Kidney (tissue), 2 donors: ENCODE measurements around the gene OAS3. TPM values are rescaled to one million over a fixed set of nuclear protein-coding genes. Genes with fewer than 3 reads are reported as not detected.

ENCODE experiments used
- polyA plus RNA-seq: library from polyadenylated mRNA; stranded (reverse); fragments of 350-450 nt; fragmentation: Illumina TruSeq; extraction: RNeasy Lipid Tissue Mini Kit (QIAGEN cat#74804); gene quantifications from one replicate; pipeline ENCODE4 v1.2.3, GENCODE V29; 2014; ENCODE audit warnings: low read depth, low replicate concordance; ENCODE audit not compliant: insufficient read depth
- total RNA-seq: library from RNA; stranded (reverse); fragmentation: NEBNext Ultra II Directional; extraction: Animal tissue kit (Norgen Biotek cat#: 25700); gene quantifications from one replicate; pipeline ENCODE4 v1.2.1, GENCODE V29; 2021
- donor health status: DM: yes; HTN: yes; CAD: no.

Gene OAS3
- total and polyA plus RNA-seq, 2 donors from 2014 or later, result 2.5 to 15.6 TPM

Other genes with a start within 250 kb of the OAS3 start
- 0.13 TPM for gene RPH3A, start 146.7 kb upstream of the OAS3 start, total RNA-seq
- gene RPH3A, start 146.7 kb upstream of the OAS3 start, polyA plus RNA-seq, result not detected
- 17.5 TPM for gene OAS1, start 31.5 kb upstream of the OAS3 start, total RNA-seq
- gene OAS1, start 31.5 kb upstream of the OAS3 start, polyA plus RNA-seq, result 27.2 TPM
- gene OAS2, start 40.0 kb downstream of the OAS3 start, total RNA-seq, result 11.7 TPM
- 5.0 TPM for gene OAS2, start 40.0 kb downstream of the OAS3 start, polyA plus RNA-seq
- 4.9 TPM for gene DTX1, start 118.3 kb downstream of the OAS3 start, total RNA-seq
- gene DTX1, start 118.3 kb downstream of the OAS3 start, polyA plus RNA-seq, result 7.3 TPM
- 58.3 TPM for gene RASAL1, start 197.3 kb downstream of the OAS3 start, total RNA-seq
- gene RASAL1, start 197.3 kb downstream of the OAS3 start, polyA plus RNA-seq, result 23.5 TPM
- gene CFAP73, start 211.2 kb downstream of the OAS3 start, total RNA-seq, result 2.4 TPM
- 0.52 TPM for gene CFAP73, start 211.2 kb downstream of the OAS3 start, polyA plus RNA-seq
- gene DDX54, start 247.0 kb downstream of the OAS3 start, total RNA-seq, result 62.0 TPM
- gene DDX54, start 247.0 kb downstream of the OAS3 start, polyA plus RNA-seq, result 55.4 TPM
- gene RITA1, start 247.2 kb downstream of the OAS3 start, total RNA-seq, result 14.6 TPM
- gene RITA1, start 247.2 kb downstream of the OAS3 start, polyA plus RNA-seq, result 31.6 TPM